CD4-positive, alpha-beta T cell (primary cell): Measurements from ENCODE around the gene ZNF23. TPM values are rescaled to one million over a fixed set of nuclear protein-coding genes. Genes with fewer than 3 reads are reported as not detected.

ENCODE experiments used
- ATAC-seq: fragments of 200-7000 bp; cut with Tn5 transposase; one replicate; pipeline ENCODE4 v1.10.0; 2022; ENCODE audit warnings: mild to moderate bottlenecking; ENCODE audit not compliant: poor library complexity
- CTCF ChIA-PET: fragments of 350-600 bp; sonication (Branson Sonifier 250); formaldehyde crosslinking; loops from one replicate; lab custom pipeline; 2021; ENCODE audit warnings: antibody characterized with exemption, inconsistent platforms; lab: Charles Lee
- POLR2A ChIA-PET: fragments of 350-600 bp; sonication (Branson Sonifier 250); formaldehyde crosslinking; loops from one replicate; lab custom pipeline; 2021; ENCODE audit warnings: antibody characterized with exemption, inconsistent platforms; lab: Charles Lee
- DNase-seq, 14 experiments: peaks; one replicate each; pipeline ENCODE4 v3.0.0-alpha.2; 2013 to 2020; ENCODE audit warnings: mixed read lengths in 2 of 14
- H3K27ac ChIP-seq, 2 donors: one replicate each; pipeline versions ENCODE4 v1.5.1 to v1.7.0; 2013; ENCODE audit warnings: low read length in 2 of 2, low read depth in 1 of 2, mild to moderate bottlenecking in 1 of 2
- H3K27me3 ChIP-seq, 2 experiments: 1 replicate in 1 of 2; 2 replicates in 1 of 2; pipeline versions ENCODE4 v1.6.1 to v1.7.0; 2013; ENCODE audit warnings: low read length in 2 of 2, control low read depth in 1 of 2, mild to moderate bottlenecking in 1 of 2, moderate library complexity in 1 of 2; ENCODE audit not compliant: insufficient read depth in 2 of 2, control insufficient read depth in 1 of 2
- H3K36me3 ChIP-seq: one replicate; pipeline ENCODE4 v1.6.1; 2013; ENCODE audit warnings: low read length, control low read depth; ENCODE audit not compliant: insufficient read depth
- H3K4me1 ChIP-seq: one replicate; pipeline ENCODE4 v1.6.1; 2013; ENCODE audit warnings: low read length, control low read depth; ENCODE audit not compliant: insufficient read depth
- H3K4me3 ChIP-seq: one replicate; pipeline ENCODE4 v1.5.1; 2013; ENCODE audit warnings: mild to moderate bottlenecking, low read length, moderate library complexity
- H3K9me3 ChIP-seq, 2 experiments: 1 replicate in 1 of 2; 2 replicates in 1 of 2; pipeline versions ENCODE4 v1.6.1 to v1.7.0; 2013; ENCODE audit warnings: low read length in 2 of 2, mild to moderate bottlenecking in 2 of 2, control low read depth in 1 of 2, moderate library complexity in 1 of 2; ENCODE audit not compliant: control insufficient read depth in 1 of 2, insufficient read depth in 1 of 2
- H3K27ac Mint-ChIP-seq: one replicate; pipeline ENCODE4 v1.8.0; 2020; ENCODE audit warnings: mixed read lengths
- H3K27me3 Mint-ChIP-seq: one replicate; pipeline ENCODE4 v1.8.0; 2021; ENCODE audit warnings: mixed read lengths
- H3K36me3 Mint-ChIP-seq: one replicate; pipeline ENCODE4 v1.8.0; 2021; ENCODE audit warnings: low read depth, mixed read lengths
- H3K4me1 Mint-ChIP-seq: one replicate; pipeline ENCODE4 v1.8.0; 2021; ENCODE audit warnings: low read depth, mixed read lengths
- H3K4me3 Mint-ChIP-seq: one replicate; pipeline ENCODE4 v1.8.0; 2020; ENCODE audit warnings: mild to moderate bottlenecking, mixed read lengths
- H3K9me3 Mint-ChIP-seq: one replicate; pipeline ENCODE4 v1.8.0; 2020; ENCODE audit warnings: mixed read lengths
- CTCF ChIP-seq: fragments of 200-600 bp; IDR thresholded peaks from one replicate; pipeline ENCODE4 v1.8.0; 2022; ENCODE audit warnings: antibody characterized with exemption, mild to moderate bottlenecking
- intact Hi-C, 2 experiments: fragments of 100-400 bp; cut with DNase I in 1 of 2; cut with micrococcal nuclease in 1 of 2; formaldehyde crosslinking; loops; one replicate each; pipeline versions ENCODE4 v1.15.1 to v1.9.0; 2023 to 2025; cut with DNase I, micrococcal nuclease
- total RNA-seq, 174 experiments: library from RNA in 2 of 174; stranded (reverse) in 2 of 174; gene quantifications; one replicate each; pipeline ENCODE4 v1.2.3 and lab custom pipeline; 2021 to 2026

ZNF23 gene
- total RNA-seq, 2 experiments from 2014 or later = 7.0 to 8.4 TPM

GRCh38 chr16:71409011-71409775 lies 52.9 kb downstream of the ZNF23 start:
- no peak overlapping the region for H3K27ac Mint-ChIP-seq
- no peak overlapping the region for H3K4me3 ChIP-seq
- CTCF ChIA-PET = no interaction called here

GRCh38 chr16:71408536-71408935 lies 53.5 kb downstream of the ZNF23 start:
- no peak for DNase-seq
- no peaks in the 10 kb centered on the region for H3K36me3 ChIP-seq
- no peaks in the 10 kb centered on the region for H3K36me3 Mint-ChIP-seq
- no peak overlapping the region for H3K27ac ChIP-seq
- H3K4me3 Mint-ChIP-seq = no peak overlapping the region
- peaks cover 0 to 12% of the 10 kb centered on the region in 2 experiments for H3K9me3 ChIP-seq
- CTCF ChIA-PET = no interaction called here
- H3K4me3 ChIP-seq = no peak overlapping the region
- H3K9me3 Mint-ChIP-seq = no peaks in the 10 kb centered on the region
- intact Hi-C loops = no loop called here
- TF ChIP-seq CTCF = no peak
- no peak for ATAC-seq
- H3K4me1 ChIP-seq = peaks cover 13% of the 10 kb centered on the region
- H3K4me1 Mint-ChIP-seq = peaks cover 5% of the 10 kb centered on the region
- POLR2A ChIA-PET = no interaction called here
- H3K27me3 ChIP-seq = peaks cover 9 to 30% of the 10 kb centered on the region in 2 experiments
- peaks cover 62% of the 10 kb centered on the region for H3K27me3 Mint-ChIP-seq
- H3K27ac Mint-ChIP-seq = no peak overlapping the region

More at GRCh38 chr16:71409011-71409775, 52.9 kb downstream of the ZNF23 start:
- Histone ChIP-seq H3K36me3 (no peaks in the 10 kb centered on the region), H3K4me1 (peaks cover 13% of the 10 kb centered on the region), H3K9me3 (peaks cover 0 to 8% of the 10 kb centered on the region in 2 experiments), H3K27me3 (peaks cover 9 to 33% of the 10 kb centered on the region in 2 experiments), H3K27ac (no peak overlapping the region)
- Mint-ChIP-seq H3K4me1 (peaks cover 5% of the 10 kb centered on the region), H3K4me3 (no peak overlapping the region), H3K36me3 (no peaks in the 10 kb centered on the region), H3K9me3 (no peaks in the 10 kb centered on the region), H3K27me3 (peaks cover 64% of the 10 kb centered on the region)
- POLR2A ChIA-PET = no interaction called here
- no peak for ATAC-seq
- intact Hi-C loops = no loop called here
- DNase-seq = no peak
- no peak for TF ChIP-seq CTCF

- Mint-ChIP-seq H3K4me1 (peaks cover 3% of the 10 kb centered on the region), H3K36me3 (no peaks in the 10 kb centered on the region), H3K27me3 (peaks cover 58% of the 10 kb centered on the region), H3K27ac (no peak overlapping the region), H3K4me3 (no peak overlapping the region), H3K9me3 (no peaks in the 10 kb centered on the region)
- Histone ChIP-seq H3K4me1 (peaks cover 11% of the 10 kb centered on the region), H3K27ac (no peak overlapping the region), H3K9me3 (peaks cover 0 to 18% of the 10 kb centered on the region in 2 experiments), H3K4me3 (no peak overlapping the region), H3K27me3 (peaks cover 9 to 30% of the 10 kb centered on the region in 2 experiments), H3K36me3 (no peaks in the 10 kb centered on the region)
- DNase-seq = no peak
- CTCF ChIA-PET = no interaction called here
- POLR2A ChIA-PET = no interaction called here
- intact Hi-C loops = no loop called here
- no peak for ATAC-seq
- TF ChIP-seq CTCF = no peak
These were observed 54.3 kb downstream of the ZNF23 start for GRCh38 chr16:71407731-71408130.
